Coronary artery (tissue), 2 donors: ENCODE data around the gene ATF6.

Experiments used
- DNase-seq: peaks from one replicate; pipeline ENCODE4 v3.0.0-alpha.2; 2017; ENCODE audit warnings: low spot score
- H3K27ac ChIP-seq, 2 donors: fragments of 200-600 bp; sonication (generic); one replicate each; pipeline ENCODE4 v1.5.1; 2016 to 2019
- H3K4me3 ChIP-seq: fragments of 200-600 bp; sonication (generic); 2 replicates; pipeline ENCODE4 v1.5.1; 2016; ENCODE audit warnings: mild to moderate bottlenecking, moderate library complexity
- TF ChIP-seq, protein P1 (sequence below): fragments of 200-600 bp; sonication (generic); IDR thresholded peaks from one replicate; pipeline ENCODE4 v1.5.1; 2019; ENCODE audit warnings: antibody characterized with exemption

ATF6 gene

DNA sequence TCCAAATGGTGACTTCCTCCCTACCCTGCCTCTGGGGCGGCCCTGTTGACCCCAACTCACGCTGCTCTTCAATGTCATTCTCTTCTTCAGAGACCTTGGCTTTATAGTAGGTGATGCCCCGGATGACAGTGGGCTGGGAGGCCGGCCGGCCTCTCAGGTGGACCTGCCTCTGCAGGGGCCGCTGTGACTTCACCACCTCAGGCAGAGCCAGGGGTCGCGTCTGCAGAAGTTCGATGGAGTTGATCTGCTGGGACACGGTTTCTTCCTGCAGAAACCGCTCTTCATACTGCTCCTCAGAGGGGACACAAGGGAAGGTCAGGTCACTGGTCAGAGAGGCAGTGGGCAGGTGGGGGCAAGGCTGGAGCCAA, 233.9 kb downstream of the ATF6 start:
- no peak overlapping the region for H3K27ac ChIP-seq
- H3K4me3 ChIP-seq: no peak overlapping the region
- TF ChIP-seq, protein P1, sequence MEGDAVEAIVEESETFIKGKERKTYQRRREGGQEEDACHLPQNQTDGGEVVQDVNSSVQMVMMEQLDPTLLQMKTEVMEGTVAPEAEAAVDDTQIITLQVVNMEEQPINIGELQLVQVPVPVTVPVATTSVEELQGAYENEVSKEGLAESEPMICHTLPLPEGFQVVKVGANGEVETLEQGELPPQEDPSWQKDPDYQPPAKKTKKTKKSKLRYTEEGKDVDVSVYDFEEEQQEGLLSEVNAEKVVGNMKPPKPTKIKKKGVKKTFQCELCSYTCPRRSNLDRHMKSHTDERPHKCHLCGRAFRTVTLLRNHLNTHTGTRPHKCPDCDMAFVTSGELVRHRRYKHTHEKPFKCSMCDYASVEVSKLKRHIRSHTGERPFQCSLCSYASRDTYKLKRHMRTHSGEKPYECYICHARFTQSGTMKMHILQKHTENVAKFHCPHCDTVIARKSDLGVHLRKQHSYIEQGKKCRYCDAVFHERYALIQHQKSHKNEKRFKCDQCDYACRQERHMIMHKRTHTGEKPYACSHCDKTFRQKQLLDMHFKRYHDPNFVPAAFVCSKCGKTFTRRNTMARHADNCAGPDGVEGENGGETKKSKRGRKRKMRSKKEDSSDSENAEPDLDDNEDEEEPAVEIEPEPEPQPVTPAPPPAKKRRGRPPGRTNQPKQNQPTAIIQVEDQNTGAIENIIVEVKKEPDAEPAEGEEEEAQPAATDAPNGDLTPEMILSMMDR: no peak
- DNase-seq: no peak

- Histone ChIP-seq H3K4me3 (peak overlapping the region; percentile 39), H3K27ac (peak overlapping the region; percentile 34 to 70)
- DNase-seq: no peak
- TF ChIP-seq, protein P1: no peak
Observed at GRCh38 chr1:162003061-162003829, 237.1 kb downstream of the ATF6 start.

DNA sequence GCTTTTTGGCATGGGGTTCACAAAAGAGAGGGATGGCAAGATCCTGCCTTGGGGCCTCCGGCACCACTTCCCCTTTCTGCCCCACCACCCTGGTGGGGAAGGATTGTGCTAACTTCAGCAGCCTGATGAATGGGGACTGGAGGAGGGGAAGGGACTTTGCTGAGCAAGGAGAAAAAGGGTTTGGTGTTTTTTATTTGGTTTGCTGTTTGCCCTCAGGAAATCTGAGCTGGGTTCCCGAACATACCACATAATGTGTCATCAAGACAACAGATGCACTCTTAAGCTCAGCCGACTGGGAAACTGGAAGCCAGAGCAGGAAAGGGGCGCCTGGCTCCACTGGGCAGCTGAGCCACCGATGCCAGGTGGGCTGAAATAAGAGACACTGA, 237.7 kb downstream of the ATF6 start:
- DNase-seq: no peak

DNA sequence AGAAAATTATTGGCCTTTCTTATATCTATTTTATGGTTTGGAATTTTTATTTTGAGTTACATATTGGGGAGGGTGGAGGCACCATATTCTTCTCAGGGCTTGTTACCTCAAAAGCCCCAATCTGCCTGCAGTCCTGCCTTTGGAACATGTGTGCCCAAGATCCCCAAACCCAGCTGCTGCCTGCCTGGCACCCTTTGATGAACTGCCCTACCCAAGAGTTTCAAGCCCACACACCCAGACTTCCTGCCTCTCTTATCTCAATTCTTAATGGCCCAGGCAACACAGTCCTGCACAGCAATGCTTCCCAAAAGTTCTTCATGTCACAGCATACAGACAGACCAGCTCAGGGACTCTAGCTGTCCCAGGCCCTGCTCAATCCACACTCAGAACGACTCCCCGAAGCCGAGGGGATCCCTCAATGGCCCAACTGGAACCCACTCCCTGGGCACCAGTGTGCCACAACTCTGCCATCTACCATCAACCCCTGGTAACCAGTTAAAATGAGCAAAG, 238.4 kb downstream of the ATF6 start:
- Histone ChIP-seq H3K27ac (peak overlapping the region in 1 of 2 donors; percentile 70), H3K4me3 (no peak overlapping the region)
- TF ChIP-seq, protein P1: no peak
- DNase-seq: no peak

More for the DNA sequence above, 237.7 kb downstream of the ATF6 start:
- TF ChIP-seq, protein P1: no peak
- H3K27ac ChIP-seq: peak overlapping the region in 1 of 2 donors; percentile 70
- H3K4me3 ChIP-seq: peak overlapping the region; percentile 39

- no peak overlapping the region for H3K4me3 ChIP-seq
- DNase-seq: no peak
- TF ChIP-seq, protein P1: no peak
- H3K27ac ChIP-seq: no peak overlapping the region
Observed at GRCh38 chr1:162006081-162006480, 240.0 kb downstream of the ATF6 start.

- no peak overlapping the region for H3K27ac ChIP-seq
- TF ChIP-seq, protein P1: no peak
- no peak for DNase-seq
- H3K4me3 ChIP-seq: no peak overlapping the region
Observed at GRCh38 chr1:162007466-162007865, 241.3 kb downstream of the ATF6 start.

GRCh38 chr1:162008799-162009198, 242.7 kb downstream of the ATF6 start:
- Histone ChIP-seq H3K4me3 (no peak overlapping the region), H3K27ac (peak overlapping the region in 1 of 2 donors; percentile 58)
- DNase-seq: no peak
- TF ChIP-seq, protein P1: no peak
